ENCODE measurements around the gene GLIS2. TPM values are rescaled to one million over a fixed set of nuclear protein-coding genes. Genes with fewer than 3 reads are reported as not detected.
A peak's percentile ranks its signal among the peaks of the same experiment; 100 is the strongest.
"Not testable (repeated sequence)": the region's sequence is repeated elsewhere in the genome, so short reads cannot be mapped to it uniquely, and the experiment has no call there.

Gene GLIS2
- total RNA-seq, 1 experiment from 2014 or later, result 3.2 TPM

GRCh38 chr16:4333714-4334113 is 17.8 kb downstream of the GLIS2 start:
- DNase-seq (ENCODE audit: low spot score), result not testable (repeated sequence)

GRCh38 chr16:4334724-4335495 is 19.0 kb downstream of the GLIS2 start:
- no peak for DNase-seq (ENCODE audit: low spot score)

GRCh38 chr16:4336701-4337539 is 21.1 kb downstream of the GLIS2 start:
- no peak for DNase-seq (ENCODE audit: low spot score)

- no peak for DNase-seq (ENCODE audit: low spot score)
Measured at GRCh38 chr16:4337540-4338088, 21.7 kb downstream of the GLIS2 start.

DNA sequence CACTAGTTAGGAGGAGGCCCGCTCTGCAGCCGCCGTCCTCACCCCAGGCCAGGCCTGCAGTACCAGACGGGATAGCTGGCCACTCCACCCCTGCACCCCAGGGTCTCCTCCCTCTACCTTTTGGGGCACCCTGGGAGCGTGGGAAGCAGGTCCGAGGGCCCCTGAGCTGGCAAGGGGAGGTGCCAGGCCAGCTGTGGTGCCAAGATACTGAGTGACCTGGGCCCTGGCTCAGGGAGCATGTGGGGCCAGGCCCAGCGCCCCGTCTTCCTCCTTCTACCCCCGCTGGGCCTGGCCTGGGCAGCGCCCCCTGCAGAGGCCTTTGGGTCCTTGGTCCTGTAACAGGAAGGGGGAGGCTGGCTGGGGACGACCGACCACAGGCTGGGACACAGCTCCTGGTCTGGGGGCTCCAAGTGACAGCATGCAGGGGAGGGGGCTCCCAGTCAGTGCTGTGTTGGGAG is 22.3 kb downstream of the GLIS2 start:
- DNase-seq (ENCODE audit: low spot score), result no peak

DNA sequence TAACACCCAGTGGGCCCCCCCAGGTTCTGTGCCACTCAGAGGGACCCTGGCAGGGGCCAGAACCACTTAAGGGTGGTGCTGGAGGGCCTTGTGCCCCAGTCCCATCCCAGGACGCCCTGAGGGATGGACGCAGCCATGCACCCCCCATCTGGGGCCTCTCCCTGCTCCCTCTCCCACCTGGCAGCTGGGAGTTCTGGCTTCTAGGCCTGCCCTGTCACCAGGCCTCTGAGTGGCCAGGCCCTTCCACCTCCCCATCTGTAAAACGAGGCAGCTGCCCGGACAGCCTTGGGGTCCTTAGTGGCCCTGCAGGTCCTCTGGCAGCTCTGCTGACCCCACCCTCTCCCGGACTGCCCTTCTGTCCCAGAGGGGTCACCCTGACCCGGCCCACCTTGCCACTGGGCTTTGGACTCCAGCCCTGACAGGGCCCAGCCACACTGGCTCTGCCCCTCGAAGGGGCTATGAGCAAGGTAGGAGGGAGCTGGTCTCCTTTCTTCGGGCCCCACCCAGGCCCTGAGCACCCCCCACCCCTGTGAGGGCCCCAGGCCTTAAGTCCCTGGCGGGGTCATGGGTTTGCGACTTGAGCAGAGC is 22.9 kb downstream of the GLIS2 start:
- no peak for DNase-seq (ENCODE audit: low spot score)

- DNase-seq (ENCODE audit: low spot score), result no peak
Measured at GRCh38 chr16:4339455-4339854, 23.6 kb downstream of the GLIS2 start.

GRCh38 chr16:4339909-4340308 is 24.0 kb downstream of the GLIS2 start:
- DNase-seq (ENCODE audit: low spot score), result peak; percentile 53

- DNase-seq (ENCODE audit: low spot score), result no peak
Measured at GRCh38 chr16:4340443-4340842, 24.6 kb downstream of the GLIS2 start.

DNA sequence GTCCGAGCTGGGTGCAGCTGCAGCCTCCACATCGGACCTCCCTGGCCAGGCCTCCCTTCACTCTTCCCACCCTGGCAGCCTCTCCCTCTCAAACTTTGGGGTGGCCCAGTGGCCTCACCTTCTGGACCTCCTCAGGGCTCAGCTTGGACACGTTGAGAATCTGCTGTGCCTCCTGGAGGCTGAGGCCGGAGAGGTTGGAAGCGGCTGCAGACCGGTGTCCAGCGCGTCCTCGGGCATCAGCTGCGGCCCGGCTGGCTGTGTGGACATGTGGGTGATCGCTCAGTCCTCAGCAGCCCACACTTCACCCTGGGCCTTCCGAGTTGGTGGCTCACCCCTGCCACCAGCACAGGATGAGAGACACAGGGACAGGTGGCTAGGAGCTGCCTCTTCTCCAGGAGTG is 25.4 kb downstream of the GLIS2 start:
- DNase-seq (ENCODE audit: low spot score), result no peak

GRCh38 chr16:4342866-4343744 is 27.2 kb downstream of the GLIS2 start:
- no peak for DNase-seq (ENCODE audit: low spot score)

DNA sequence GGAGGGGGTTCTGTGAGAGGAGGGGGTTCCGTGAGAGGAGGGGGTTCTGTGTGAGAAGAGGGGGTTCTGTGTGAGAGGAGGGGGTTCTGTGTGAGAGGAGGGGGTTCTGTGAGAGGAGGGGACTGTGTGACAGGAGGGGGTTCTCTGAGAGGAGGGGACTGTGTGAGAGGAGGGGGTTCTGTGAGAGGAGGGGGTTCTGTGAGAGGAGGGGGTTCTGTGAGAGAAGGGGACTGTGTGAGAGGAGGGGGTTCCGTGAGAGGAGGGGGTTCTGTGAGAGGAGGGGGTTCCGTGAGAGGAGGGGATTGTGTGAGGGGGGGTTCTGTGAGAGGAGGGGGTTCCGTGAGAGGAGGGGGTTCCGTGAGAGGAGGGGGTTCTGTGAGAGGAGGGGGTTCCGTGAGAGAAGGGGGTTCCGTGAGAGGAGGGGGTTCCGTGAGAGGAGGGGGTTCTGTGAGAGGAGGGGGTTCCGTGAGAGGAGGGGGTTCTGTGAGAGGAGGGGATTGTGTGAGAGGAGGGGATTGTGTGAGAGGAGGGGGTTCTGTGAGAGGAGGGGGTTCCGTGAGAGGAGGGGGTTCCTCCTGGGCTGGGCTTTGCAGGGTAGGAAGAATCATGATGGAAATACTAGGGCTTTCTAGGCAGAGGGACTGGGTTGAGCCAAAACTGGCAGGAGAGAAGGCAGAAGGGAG is 28.6 kb downstream of the GLIS2 start:
- DNase-seq (ENCODE audit: low spot score), result not testable (repeated sequence)

DNA sequence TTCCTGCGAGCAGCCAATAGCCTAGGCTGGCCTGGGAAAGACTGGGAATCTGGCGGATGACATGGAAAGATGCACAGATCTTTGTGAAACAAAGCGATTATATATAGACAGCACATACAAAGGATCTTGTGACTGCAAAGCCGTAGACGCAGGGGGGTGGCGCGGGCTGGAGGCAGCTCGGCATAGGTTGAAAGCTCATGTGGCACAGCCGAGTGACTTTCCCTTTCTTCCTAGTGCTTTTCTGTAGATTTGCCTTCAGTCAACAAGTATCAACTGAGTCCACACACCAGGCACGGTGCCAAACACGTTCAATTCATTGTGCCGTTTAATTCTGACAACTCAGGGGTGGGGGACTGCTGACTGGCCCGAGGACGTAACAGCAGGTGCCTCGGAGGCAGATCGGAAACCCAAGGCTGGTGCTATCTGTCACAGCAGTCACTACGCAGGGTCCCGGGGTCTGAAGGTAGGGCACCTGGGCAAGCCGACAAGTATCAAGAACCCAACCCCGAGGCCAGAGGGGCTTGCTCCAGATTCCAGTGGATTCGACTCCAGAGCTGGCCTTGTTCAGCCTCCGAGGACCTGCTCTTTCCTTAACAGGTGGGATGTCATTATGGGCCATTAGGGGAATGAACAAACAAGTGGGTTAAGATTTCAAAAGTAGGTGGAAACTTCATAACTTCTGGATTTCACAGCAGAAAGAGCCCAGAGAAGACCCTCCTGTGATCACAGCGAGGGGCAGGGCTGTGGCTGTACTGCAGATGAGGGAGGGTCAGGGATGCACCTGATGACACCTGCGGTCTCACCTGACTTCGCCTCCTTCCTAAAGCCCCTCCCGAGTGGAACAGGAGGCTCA is 29.3 kb downstream of the GLIS2 start:
- DNase-seq (ENCODE audit: low spot score), result no peak

DNA sequence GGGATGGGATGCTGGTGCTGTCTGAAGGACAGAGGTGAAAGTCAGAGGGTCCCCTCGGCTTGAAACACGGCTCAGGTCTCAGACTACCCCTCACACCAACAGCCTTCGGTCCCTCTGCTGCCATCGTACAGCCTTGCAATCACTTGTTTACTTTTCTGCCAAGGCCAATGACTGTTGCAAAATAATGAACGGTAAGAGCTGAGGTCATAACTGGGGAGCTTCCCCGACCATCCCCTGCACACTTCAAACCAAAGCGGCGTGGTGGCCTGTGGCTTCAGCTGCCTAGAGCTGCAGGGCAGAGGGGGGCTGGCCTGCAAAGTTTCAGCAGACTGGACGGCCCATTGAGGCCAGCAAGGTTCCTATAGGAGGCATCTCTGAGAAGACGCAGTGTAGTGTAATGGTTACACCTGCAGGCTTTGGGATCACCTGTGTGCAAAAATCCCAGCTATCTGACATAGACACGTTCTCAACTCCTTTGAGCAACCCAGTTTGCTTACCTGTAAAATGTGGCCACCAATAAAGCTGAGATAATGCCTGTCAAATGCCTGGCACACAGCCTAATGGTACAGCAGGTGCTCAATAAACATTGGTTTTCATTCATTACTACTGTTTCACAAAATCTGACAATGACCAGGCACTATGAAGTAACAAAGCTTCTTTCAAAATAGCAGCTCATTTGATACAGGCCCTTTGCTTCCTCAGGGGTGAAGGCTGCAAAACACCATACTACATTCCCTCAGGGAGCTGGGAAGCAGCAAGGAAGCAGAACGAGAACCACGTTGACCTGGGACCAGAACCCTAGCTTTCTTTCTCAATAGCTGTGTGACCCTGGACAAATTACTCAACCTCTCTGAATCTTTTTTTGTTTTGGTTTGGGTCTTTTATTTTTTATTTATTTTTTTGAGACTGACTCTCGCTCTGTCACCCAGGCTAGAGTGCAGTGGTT is 30.2 kb downstream of the GLIS2 start:
- DNase-seq (ENCODE audit: low spot score), result no peak

DNA sequence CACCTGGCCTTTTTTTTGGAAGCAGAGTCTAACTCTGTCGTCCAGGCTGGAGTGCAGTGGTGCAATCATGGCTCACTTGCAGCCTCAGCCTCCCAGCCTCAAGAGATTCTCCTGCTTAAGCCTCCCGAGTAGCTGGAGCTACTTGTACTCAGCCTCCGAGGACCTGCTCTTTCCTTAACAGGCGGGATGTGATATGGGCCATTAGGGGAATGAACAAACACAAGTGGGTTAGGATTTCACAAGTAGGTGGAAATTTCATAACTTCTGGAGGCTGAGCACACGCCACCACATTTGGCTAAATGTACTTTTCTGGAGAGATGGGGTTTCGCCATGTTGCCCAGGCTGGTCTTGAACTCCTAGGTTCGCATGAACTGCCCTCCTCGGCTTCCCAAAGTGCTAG is 31.1 kb downstream of the GLIS2 start:
- DNase-seq (ENCODE audit: low spot score), result no peak

DNA sequence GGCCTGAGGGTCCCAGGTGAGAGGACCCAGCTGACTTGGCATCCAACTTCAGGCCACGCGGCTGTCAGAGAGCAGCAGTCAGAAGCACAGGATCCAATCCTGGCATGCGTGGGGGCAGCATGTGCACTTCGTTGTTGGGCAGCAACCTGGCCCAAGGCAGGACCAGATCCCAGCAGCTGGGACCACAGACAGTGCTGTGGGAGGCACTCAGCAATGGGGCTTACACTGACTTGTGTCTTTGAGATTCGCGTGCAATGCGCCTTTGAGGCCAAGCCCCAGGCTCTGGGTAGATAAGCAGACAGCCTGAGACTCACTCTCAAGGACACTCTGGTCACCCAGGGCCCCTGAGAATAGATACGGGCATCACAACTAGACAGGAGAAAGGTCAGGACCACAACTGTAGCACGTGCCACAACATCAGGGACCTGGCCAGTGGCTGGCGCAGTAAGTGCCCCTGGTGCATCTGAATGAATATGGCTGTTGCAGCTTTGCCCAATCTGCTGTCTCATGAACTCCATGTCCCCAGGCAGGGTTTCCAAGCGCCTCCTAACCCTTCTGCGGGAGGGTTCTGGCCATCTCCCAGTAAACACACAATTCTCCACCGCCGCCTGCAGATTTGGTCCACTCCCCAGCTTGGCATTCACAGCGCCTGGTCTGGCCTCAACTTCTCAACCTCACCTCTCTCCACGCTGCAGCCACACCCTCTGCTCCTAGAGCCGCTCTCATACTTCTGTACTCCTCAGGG is 32.1 kb downstream of the GLIS2 start:
- DNase-seq (ENCODE audit: low spot score), result no peak

DNA sequence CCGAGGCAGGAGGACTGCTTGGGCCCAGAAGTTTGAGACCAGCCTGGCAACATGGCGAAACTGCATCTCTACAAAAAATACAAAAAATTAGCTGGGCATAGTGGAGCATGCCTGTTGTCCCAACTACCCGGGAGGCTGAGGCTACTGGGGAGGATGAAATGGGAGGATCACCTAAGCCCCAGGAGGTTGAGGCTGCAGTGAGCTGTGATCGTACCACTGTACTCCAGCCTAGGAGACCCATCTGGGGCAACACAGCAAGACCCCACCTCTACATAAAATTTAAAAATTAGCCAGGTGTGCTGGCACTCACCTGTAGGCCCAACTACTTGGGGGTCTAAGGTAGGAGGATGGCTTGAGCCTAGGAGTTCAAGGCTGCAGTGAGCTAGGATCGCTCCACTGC is 33.5 kb downstream of the GLIS2 start:
- DNase-seq (ENCODE audit: low spot score), result no peak

DNA sequence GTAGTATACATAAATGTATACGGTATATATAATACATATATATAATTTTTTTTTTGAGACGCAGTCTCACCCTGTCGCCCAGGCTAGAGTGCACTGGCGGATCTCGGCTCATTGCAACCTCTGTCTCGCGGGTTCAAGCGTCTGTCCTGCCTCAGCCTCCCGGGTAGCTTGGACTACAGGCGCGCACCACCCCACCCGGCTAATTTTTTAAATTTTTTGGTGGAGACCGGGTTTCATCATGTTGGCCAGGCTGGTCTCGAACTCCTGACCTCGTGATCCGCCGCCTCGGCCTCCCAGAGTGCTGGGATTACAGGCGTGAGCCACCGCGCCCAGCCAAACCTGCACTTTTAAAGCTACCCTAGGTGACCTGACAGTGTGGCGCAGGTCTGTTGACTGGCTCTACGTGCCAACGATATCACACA is 34.5 kb downstream of the GLIS2 start:
- DNase-seq (ENCODE audit: low spot score), result no peak

Data from A172 (cell line).